Hepatic stellate cell (primary cell): ENCODE measurements around the gene WNT11.

Experiments used
- DNase-seq: peaks from one replicate; pipeline ENCODE4 v3.0.0; 2011; ENCODE audit warnings: low spot score

The WNT11 gene

DNA sequence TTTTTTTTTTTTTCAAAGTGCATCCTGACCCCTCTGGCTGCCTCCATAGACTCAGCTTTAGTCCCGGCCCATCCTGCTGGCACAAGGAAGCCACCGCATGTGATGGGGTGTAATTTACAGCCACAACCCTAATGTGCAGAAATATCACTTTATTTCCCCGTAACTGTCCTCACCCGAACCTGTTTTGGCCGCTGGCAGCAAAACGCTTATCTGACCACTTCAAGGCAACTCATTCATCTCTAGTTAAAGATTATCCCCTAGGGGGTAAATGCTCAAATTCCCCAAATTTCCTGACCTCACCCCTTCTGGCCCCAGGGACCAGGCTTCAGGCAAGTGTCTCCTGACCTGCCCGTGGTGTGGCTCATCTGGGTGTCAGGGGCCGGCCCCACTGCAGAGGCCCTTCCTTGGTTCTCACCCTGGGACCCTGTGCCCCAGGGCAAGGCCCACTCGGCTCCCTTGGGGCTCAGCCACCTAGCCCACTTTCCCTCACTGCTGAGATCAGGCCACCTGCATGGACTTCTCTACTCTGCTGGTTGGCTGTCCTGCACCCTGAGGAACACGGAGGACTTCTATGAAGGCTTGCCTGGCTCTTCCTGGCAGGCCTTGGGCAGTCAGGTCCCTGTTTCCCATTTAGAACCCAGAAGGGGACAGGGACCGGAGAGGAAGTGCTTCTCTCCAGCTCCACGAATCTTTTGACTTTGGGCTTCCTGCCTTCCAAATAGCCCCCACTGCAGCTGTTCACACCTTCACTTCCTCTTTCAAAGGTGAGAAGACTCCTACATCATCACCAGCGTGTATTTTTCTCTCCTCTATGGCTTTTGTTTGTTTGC is 53.3 kb downstream of the WNT11 start:
- no peak for DNase-seq

DNA sequence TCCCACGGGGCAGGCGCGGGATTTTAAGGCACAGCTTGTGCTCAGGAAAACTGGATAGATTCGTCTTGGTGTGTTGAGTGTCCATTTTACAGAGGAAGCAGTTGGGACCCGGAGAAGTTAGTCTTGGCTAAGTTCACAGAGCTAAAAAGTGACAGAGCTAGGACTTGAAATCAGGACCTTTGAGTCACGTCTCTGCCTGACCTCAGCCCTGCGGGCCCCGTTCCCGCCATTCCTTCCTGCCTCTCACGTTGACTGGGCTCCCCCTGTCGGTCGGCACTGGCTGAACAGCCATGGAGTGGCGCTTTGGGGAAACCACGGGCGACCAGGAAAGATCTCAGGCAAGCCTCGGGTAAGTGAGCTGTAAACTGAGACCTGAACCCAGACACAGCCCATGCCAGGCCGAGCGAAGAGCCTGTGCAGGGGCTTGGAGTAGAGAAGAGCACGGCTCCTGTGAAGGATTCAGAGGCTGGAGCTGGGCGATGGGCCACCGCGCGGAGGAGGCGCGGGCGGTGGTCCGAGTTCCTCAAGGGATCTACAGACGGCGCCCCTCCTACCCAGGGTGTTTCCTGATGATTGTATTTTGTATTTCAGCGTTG is 54.1 kb downstream of the WNT11 start:
- peak; percentile 90 for DNase-seq

DNA sequence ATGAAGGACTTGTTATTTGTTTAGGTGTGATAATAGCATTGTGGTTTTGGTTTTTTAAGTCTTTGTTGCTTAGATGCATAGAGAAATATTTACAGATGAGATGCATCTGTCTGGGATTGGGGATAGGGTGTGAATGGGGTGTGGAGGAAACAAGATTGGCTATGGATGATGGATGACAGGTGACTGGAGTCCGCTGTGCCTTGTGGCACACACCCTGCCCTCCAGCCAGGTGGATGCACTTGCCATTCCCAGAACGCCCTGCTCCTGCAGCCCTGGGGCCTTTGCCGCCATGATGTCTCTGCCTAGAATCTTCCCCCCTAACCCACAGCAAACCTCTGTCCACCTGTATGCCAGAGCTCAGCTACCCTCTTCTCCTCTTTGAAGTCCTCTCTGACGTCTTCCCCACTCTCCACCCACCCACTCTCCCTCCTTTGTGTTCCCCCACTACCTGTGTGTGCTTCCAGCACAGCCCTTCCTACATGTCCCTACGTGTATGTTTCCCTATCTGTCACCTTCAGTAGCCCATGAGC is 54.7 kb downstream of the WNT11 start:
- no peak for DNase-seq

- DNase-seq = no peak
Measured at GRCh38 chr11:76150141-76150540, 56.2 kb downstream of the WNT11 start.

GRCh38 chr11:76149713-76150112 is 56.6 kb downstream of the WNT11 start:
- DNase-seq = no peak

DNA sequence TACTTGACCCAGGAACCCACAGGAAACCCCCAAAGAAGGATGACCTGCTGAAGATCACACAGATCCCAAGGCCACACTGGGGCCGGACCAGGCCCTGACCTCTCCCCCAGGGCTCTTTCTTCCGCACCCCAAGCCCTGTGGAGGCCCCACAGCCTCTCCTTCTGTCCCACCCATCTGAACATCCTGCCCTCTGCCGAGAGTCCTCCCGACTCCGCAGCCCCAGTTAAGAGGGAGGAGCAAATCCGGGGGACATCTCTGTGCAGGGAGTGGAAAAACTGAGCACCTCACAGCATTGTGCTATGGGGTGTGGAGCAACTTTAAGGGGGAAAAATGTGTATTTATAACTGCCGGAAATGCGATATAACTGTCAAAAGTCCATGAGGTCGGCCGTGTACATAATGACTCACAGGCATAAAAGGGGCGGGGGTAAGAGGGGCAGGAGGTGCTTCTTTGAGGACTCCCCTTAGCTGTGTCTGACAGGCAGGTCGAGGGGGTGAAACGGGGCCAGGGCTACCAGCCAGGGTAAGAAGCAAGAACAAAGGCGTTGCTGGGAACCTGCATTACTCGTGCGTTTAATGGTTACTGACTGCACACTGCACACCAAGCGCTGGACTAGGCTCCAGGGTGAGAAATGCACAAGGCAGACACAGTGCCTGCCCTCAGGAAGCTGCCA is 57.2 kb downstream of the WNT11 start:
- DNase-seq = no peak

DNA sequence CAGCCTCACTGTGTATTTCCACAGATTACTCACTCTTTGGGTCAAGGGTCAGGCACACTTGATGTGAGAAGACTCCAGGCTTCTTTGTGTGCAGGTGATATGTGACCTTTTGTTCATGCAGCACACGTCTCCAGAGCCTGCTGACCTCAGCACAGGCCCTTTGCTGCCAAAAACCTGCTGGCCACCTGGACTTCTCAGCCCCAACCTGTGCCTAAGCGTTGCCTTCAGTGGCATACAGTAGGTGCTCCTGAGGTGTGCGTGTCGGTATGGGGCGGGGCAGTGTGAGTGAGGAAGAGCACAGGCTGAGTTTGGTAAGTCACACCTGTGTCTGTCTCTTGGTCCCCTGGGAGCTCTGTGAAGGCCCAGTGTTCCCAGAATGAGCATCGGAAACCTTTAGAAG is 58.1 kb downstream of the WNT11 start:
- DNase-seq = no peak

DNA sequence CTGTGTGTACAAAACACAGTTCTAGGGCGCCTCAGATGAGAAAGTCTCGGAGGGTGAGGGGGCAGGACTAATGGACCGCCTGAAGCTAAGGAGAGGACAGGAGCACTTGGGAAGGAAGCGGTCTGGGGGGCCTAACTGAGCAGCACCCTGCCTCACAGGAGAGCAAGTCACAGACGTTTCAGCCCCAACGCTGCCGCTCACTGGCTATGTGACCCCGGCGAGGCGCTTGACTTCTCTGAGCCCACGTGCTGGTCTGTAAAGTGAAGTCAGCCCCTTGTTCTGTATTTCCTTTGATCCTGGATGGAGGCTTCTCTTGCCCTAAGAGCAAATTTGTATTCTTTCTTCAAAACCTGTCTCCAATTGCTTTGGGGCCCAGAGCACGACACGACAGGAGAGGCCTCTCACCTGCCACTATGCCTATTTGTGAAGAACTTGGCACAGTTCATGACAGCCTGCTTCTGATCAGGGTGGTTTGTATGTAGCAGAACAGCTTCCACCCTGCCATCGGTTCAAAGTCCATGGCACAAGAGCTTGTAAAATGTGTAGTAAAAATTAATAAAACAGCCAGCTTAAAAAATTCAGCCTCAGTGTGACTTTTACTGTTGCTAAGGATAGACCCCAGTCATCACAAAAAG is 59.1 kb downstream of the WNT11 start:
- DNase-seq = no peak

DNA sequence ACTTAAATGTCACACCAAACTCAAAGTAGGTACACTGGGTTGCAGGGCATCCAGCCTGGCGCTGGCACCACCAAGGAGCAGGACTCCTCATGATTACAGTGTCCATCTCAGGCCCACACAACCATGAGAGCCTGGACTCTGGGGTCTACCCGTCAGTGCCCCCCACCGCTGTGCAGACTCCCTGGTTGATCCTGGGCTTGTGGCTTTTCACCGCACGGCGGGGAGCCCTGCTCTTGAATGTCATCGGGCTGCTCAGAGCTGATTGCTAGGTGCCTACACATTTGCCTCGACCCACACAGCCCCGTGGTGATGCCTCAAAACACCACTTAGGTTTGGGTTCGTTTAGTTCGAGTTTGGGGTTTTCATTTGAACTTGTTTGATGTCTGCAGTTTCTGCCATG is 63.0 kb downstream of the WNT11 start:
- DNase-seq = no peak

GRCh38 chr11:76141901-76142588 is 64.3 kb downstream of the WNT11 start:
- no peak for DNase-seq

- no peak for DNase-seq
Measured at GRCh38 chr11:76140912-76141574, 65.3 kb downstream of the WNT11 start.

DNA sequence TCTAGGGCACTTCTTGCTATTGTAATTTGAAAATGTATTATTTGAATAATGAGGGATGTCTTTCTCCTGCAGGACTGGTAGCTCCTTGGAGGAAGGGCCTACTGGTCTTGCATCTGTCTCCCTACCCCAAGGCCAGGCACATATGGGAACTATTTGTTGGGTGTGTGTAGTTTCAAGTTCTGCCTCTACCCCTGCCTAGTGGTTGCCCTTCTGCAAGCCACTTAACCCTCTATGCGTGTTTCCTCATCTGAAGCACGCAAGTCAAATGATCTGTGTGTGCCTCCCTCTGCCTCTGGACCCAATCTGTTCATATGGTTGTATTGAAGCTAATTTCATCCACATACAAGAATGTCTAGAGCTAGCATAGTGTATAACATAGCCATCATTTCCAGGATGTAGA is 67.0 kb downstream of the WNT11 start:
- no peak for DNase-seq
